ENCODE data around the gene LRP5.
"Not testable (repeated sequence)": the region's sequence is repeated elsewhere in the genome, so short reads cannot be mapped to it uniquely, and the experiment has no call there.

LRP5 gene

DNA sequence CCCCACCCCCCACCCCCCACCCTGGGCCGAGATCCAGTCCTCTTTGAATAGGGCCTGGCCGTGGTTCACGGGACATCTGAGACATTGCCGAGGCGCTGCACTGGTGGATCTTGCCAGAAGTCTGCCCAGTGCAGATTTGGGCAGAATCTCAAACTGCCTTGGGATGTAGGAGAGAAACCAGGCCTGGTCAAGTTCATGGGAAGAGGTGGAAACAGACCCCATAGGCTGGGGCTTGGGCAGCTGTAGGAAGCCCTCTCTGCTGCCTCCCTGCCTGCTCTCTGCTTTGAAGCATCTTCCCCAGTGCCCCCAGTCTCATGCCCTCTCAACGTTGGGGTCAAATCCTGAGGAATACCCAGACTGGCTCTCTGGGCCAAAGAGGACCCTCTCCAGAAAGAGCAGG lies 132.2 kb downstream of the LRP5 start:
- Histone ChIP-seq H3K4me1 (ENCODE audit: control insufficient read depth, low read depth, low read length) (no peaks in the 10 kb centered on the region), H3K56ac (ENCODE audit: low read length) (no peak overlapping the region), H3K23ac (ENCODE audit: low read length) (no peak overlapping the region), H4K8ac (ENCODE audit: low read depth, low read length) (no peak overlapping the region), H3K4me2 (ENCODE audit: low read length) (no peak overlapping the region), H3K4me3 (ENCODE audit: low read length) (no peak overlapping the region), H4K5ac (ENCODE audit: low read length) (no peak overlapping the region), H3K36me3 (ENCODE audit: control insufficient read depth, insufficient read depth, low read length) (no peaks in the 10 kb centered on the region), H3K27me3 (ENCODE audit: insufficient read depth, low read length, poor library complexity) (no peaks in the 10 kb centered on the region), H3K18ac (ENCODE audit: low read length) (no peak overlapping the region), H3K9ac (ENCODE audit: low read length) (no peak overlapping the region), H3K4ac (ENCODE audit: low read depth, low read length) (no peak overlapping the region), H3K79me1 (ENCODE audit: low read length) (no peaks in the 10 kb centered on the region), H2AK5ac (ENCODE audit: low read length) (no peak overlapping the region), H2BK15ac (replicated peaks; ENCODE audit: low read depth) (no peak overlapping the region), H3K27ac (ENCODE audit: low read depth, low read length) (no peak overlapping the region), H2BK120ac (ENCODE audit: low read depth, low read length) (no peak overlapping the region), H3K79me2 (ENCODE audit: control insufficient read depth, insufficient read depth, low read length) (no peaks in the 10 kb centered on the region), H2BK5ac (ENCODE audit: low read length) (no peak overlapping the region)
- DNase-seq, result no peak
- no CpG with 5 or more reads among the region's 6 CpGs for WGBS (ENCODE audit: extremely low coverage, insufficient coverage, low lambda C conversion rate)

DNA sequence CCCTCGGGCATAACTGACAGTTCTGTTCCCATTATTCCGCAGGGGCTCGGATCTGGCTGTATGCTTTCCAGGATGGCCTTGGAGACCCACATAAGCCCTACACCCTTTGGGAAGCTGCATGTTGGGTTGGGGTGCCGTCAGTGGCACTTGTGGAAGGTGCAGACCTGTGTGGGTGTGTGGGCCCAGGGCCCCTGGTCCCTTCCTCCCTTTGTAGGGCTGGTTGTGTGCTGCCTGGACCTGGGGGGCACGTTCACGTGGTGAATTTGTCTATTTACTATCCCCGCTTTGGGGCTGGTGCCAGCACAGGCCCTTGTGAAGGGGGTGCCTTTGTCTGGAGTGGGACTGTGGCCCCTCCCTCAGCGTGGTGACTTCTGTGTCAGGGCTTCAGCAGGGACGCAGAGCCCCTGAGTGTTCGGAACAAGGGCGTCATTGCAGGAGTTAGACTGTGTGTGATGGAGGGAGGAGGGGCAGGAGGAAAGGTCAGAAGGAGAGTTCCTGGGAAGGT lies 133.2 kb downstream of the LRP5 start:
- Histone ChIP-seq H3K4me1 (ENCODE audit: control insufficient read depth, low read depth, low read length) (no peaks in the 10 kb centered on the region), H3K9ac (ENCODE audit: low read length) (no peak overlapping the region), H3K4me3 (ENCODE audit: low read length) (no peak overlapping the region), H3K23ac (ENCODE audit: low read length) (no peak overlapping the region), H3K18ac (ENCODE audit: low read length) (no peak overlapping the region), H3K56ac (ENCODE audit: low read length) (no peak overlapping the region), H2BK5ac (ENCODE audit: low read length) (no peak overlapping the region), H3K27me3 (ENCODE audit: insufficient read depth, low read length, poor library complexity) (no peaks in the 10 kb centered on the region), H3K79me2 (ENCODE audit: control insufficient read depth, insufficient read depth, low read length) (no peaks in the 10 kb centered on the region), H3K36me3 (ENCODE audit: control insufficient read depth, insufficient read depth, low read length) (no peaks in the 10 kb centered on the region), H4K5ac (ENCODE audit: low read length) (no peak overlapping the region), H3K27ac (ENCODE audit: low read depth, low read length) (no peak overlapping the region), H4K8ac (ENCODE audit: low read depth, low read length) (no peak overlapping the region), H3K79me1 (ENCODE audit: low read length) (no peaks in the 10 kb centered on the region), H2BK15ac (replicated peaks; ENCODE audit: low read depth) (no peak overlapping the region), H3K4me2 (ENCODE audit: low read length) (no peak overlapping the region), H2AK5ac (ENCODE audit: low read length) (no peak overlapping the region), H2BK120ac (ENCODE audit: low read depth, low read length) (no peak overlapping the region), H3K4ac (ENCODE audit: low read depth, low read length) (no peak overlapping the region)
- DNase-seq, result no peak
- WGBS (ENCODE audit: extremely low coverage, insufficient coverage, low lambda C conversion rate), result no CpG with 5 or more reads among the region's 11 CpGs

DNA sequence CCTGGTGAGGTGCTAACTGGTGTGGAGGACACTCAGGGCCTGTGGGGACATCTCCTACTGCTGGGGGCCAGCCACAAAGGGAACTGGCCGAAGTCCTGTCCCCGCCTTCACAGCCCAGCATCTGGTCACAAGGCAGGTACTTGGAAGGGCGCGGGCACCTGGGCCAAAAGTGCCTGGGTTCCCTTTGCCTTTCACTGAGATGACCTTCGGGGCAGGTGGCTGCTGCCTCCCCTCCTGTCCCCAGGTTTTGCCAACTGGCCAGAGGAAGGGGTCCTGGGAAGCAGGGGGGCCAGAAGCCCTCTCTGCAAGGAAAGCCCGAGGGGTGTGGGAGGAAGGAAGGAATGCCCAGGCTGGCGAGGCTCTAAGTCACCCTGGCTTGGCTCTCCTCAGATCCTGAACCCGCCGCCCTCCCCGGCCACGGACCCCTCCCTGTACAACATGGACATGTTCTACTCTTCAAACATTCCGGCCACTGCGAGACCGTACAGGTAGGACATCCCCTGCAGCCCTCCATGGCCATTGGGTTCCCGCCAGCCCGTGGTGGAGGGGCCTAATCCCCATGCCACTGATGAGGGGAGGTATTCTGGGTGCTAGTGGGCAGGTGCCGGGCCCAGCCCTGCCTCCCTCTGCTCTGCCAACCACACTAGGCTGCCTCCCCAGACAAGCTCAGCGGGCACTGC lies 133.8 kb downstream of the LRP5 start:
- no peak overlapping the region for H4K5ac ChIP-seq (ENCODE audit: low read length)
- H3K79me2 ChIP-seq (ENCODE audit: control insufficient read depth, insufficient read depth, low read length), result no peaks in the 10 kb centered on the region
- H3K56ac ChIP-seq (ENCODE audit: low read length), result no peak overlapping the region
- H3K4me1 ChIP-seq (ENCODE audit: control insufficient read depth, low read depth, low read length), result no peaks in the 10 kb centered on the region
- no peaks in the 10 kb centered on the region for H3K27me3 ChIP-seq (ENCODE audit: insufficient read depth, low read length, poor library complexity)
- H2BK120ac ChIP-seq (ENCODE audit: low read depth, low read length), result no peak overlapping the region
- no peak overlapping the region for H2AK5ac ChIP-seq (ENCODE audit: low read length)
- no CpG with 5 or more reads among the region's 18 CpGs for WGBS (ENCODE audit: extremely low coverage, insufficient coverage, low lambda C conversion rate)
- H4K8ac ChIP-seq (ENCODE audit: low read depth, low read length), result no peak overlapping the region
- no peak overlapping the region for H3K4ac ChIP-seq (ENCODE audit: low read depth, low read length)
- DNase-seq, result no peak
- H3K79me1 ChIP-seq (ENCODE audit: low read length), result no peaks in the 10 kb centered on the region
- H3K9ac ChIP-seq (ENCODE audit: low read length), result no peak overlapping the region
- H3K4me3 ChIP-seq (ENCODE audit: low read length), result no peak overlapping the region
- H3K27ac ChIP-seq (ENCODE audit: low read depth, low read length), result no peak overlapping the region
- no peak overlapping the region for H2BK15ac ChIP-seq (replicated peaks; ENCODE audit: low read depth)
- no peaks in the 10 kb centered on the region for H3K36me3 ChIP-seq (ENCODE audit: control insufficient read depth, insufficient read depth, low read length)
- no peak overlapping the region for H3K18ac ChIP-seq (ENCODE audit: low read length)
- H3K23ac ChIP-seq (ENCODE audit: low read length), result no peak overlapping the region
- no peak overlapping the region for H3K4me2 ChIP-seq (ENCODE audit: low read length)
- no peak overlapping the region for H2BK5ac ChIP-seq (ENCODE audit: low read length)

DNA sequence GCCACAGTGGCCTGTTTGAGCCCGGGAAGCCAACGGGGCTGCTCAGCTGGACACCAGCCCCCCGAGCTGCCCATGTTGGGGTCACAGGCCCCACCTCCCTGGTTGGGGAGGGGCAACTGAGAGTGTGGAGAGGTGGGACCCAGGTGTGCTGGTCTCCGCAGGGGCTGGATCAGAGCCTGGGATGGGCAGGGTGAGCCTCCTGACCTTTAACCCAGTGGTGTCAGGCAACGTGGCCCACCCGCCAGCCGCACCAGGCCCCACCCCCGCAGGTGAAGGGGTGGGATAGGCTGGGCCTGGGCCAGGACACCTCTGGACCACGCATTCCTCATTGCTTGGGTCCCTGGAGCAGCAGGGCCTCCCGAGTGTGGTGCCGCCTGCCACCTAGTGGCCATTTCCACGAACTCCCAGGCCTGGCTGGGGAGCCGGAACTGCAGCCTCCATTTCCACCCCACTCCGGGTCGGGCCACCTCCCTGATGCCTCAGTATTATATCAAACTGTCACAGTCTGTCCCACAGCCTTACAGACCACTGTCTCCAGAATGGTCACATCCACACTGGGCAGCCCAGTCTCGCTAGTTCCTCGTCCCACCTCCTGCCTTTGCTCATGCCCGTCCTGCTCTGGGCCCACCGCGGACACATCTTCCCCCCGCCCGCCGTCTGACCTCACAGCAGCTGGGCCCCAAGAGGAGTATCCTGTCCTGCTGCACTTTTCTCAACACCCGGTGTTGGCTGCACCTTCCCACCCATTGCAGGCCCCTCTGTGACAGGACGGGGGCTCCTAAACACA lies 134.8 kb downstream of the LRP5 start:
- Histone ChIP-seq H2BK120ac (ENCODE audit: low read depth, low read length) (no peak overlapping the region), H4K8ac (ENCODE audit: low read depth, low read length) (no peak overlapping the region), H3K27ac (ENCODE audit: low read depth, low read length) (no peak overlapping the region), H3K27me3 (ENCODE audit: insufficient read depth, low read length, poor library complexity) (no peaks in the 10 kb centered on the region), H3K79me2 (ENCODE audit: control insufficient read depth, insufficient read depth, low read length) (no peaks in the 10 kb centered on the region), H3K4me3 (ENCODE audit: low read length) (no peak overlapping the region), H3K4me1 (ENCODE audit: control insufficient read depth, low read depth, low read length) (no peaks in the 10 kb centered on the region), H3K9ac (ENCODE audit: low read length) (no peak overlapping the region), H3K56ac (ENCODE audit: low read length) (no peak overlapping the region), H3K4ac (ENCODE audit: low read depth, low read length) (no peak overlapping the region), H2BK5ac (ENCODE audit: low read length) (no peak overlapping the region), H3K4me2 (ENCODE audit: low read length) (no peak overlapping the region), H2BK15ac (replicated peaks; ENCODE audit: low read depth) (no peak overlapping the region), H3K36me3 (ENCODE audit: control insufficient read depth, insufficient read depth, low read length) (no peaks in the 10 kb centered on the region), H3K23ac (ENCODE audit: low read length) (no peak overlapping the region), H3K18ac (ENCODE audit: low read length) (no peak overlapping the region), H3K79me1 (ENCODE audit: low read length) (no peaks in the 10 kb centered on the region), H2AK5ac (ENCODE audit: low read length) (no peak overlapping the region), H4K5ac (ENCODE audit: low read length) (no peak overlapping the region)
- no CpG with 5 or more reads among the region's 25 CpGs for WGBS (ENCODE audit: extremely low coverage, insufficient coverage, low lambda C conversion rate)
- DNase-seq, result peak; percentile 87

DNA sequence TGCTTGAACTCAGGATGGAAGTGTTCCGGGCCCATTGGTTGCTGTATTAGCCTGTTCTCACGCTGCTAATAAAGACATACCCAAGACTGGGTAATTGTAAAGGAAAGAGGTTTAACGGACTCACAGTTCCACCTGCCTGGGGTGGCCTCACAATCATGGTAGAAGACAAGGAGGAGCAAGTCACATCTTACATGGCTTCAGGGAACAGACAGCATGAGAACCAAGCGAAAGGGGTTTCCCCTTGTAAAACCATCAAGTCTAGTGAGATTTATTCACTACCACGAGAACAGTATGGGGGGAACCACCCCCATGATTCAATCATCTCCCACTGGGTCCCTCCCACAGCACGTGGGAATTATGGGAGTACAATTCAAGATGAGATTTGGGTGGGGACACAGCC lies 135.5 kb downstream of the LRP5 start:
- not testable (repeated sequence) for H3K9ac ChIP-seq (ENCODE audit: low read length); H3K79me2 ChIP-seq (ENCODE audit: control insufficient read depth, insufficient read depth, low read length); H3K18ac ChIP-seq (ENCODE audit: low read length); H4K8ac ChIP-seq (ENCODE audit: low read depth, low read length); H3K4ac ChIP-seq (ENCODE audit: low read depth, low read length); H2BK120ac ChIP-seq (ENCODE audit: low read depth, low read length); H3K4me3 ChIP-seq (ENCODE audit: low read length); H3K4me1 ChIP-seq (ENCODE audit: control insufficient read depth, low read depth, low read length); H2BK15ac ChIP-seq (replicated peaks; ENCODE audit: low read depth); H4K5ac ChIP-seq (ENCODE audit: low read length); H3K56ac ChIP-seq (ENCODE audit: low read length); DNase-seq; H3K27me3 ChIP-seq (ENCODE audit: insufficient read depth, low read length, poor library complexity); H3K27ac ChIP-seq (ENCODE audit: low read depth, low read length); H3K79me1 ChIP-seq (ENCODE audit: low read length); H2AK5ac ChIP-seq (ENCODE audit: low read length); H3K23ac ChIP-seq (ENCODE audit: low read length); H3K36me3 ChIP-seq (ENCODE audit: control insufficient read depth, insufficient read depth, low read length); H3K4me2 ChIP-seq (ENCODE audit: low read length); H2BK5ac ChIP-seq (ENCODE audit: low read length)
- WGBS (ENCODE audit: extremely low coverage, insufficient coverage, low lambda C conversion rate), result no CpG with 5 or more reads among the region's 6 CpGs
